ENCODE results near the gene TTN. TPM values are rescaled to one million over a fixed set of nuclear protein-coding genes. Genes with fewer than 3 reads are reported as not detected.

Gene TTN
- total RNA-seq, 1 donor from 2014 or later = 12.2 TPM

DNA sequence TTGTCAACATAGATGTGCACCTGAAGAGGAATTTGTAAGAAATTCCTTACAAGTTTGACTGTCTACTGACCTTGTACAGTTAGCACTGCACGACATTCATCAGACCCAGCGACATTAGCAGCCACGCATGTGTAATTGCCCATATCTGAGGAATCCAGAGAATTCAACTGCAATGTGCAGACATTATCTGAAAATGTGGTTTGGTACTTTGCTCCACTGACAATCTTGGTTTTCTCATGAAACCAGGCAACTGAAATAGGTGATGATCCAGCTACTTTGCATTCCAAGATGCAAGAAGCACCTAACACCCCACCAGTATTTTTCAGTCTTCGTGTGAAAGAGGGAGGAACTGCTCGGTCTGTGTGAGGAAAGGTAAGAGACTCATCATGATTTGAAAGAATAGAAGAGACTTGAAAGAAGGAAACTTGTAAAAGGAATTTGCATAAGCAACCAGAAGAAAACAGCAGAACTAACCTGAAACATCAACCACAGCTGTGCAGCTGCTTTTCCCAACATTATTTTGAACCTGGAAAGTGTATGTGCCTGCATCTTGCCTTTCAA is 83.4 kb downstream of the TTN start:
- H3K4me3 Mint-ChIP-seq (ENCODE audit: low read depth) = no peak overlapping the region

DNA sequence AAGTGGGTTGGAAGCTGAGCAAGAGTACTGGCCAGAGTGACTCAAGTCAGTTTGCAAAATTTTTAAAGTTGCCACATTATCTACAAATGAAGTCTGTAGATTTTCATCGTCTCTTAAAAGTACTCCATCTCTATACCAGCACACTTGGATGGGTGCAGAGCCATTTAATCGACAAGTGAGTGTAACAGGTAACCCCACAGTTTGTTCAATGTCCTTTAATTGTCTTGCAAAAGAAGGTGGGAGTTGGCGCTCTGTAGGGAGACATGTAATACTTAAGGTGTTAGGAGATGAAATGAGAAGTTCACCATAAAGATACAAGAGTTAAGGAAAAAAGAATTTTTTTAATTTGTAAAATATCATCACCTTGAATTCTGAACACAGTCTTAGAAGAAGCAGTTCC is 84.9 kb downstream of the TTN start:
- TF ChIP-seq, protein P1, sequence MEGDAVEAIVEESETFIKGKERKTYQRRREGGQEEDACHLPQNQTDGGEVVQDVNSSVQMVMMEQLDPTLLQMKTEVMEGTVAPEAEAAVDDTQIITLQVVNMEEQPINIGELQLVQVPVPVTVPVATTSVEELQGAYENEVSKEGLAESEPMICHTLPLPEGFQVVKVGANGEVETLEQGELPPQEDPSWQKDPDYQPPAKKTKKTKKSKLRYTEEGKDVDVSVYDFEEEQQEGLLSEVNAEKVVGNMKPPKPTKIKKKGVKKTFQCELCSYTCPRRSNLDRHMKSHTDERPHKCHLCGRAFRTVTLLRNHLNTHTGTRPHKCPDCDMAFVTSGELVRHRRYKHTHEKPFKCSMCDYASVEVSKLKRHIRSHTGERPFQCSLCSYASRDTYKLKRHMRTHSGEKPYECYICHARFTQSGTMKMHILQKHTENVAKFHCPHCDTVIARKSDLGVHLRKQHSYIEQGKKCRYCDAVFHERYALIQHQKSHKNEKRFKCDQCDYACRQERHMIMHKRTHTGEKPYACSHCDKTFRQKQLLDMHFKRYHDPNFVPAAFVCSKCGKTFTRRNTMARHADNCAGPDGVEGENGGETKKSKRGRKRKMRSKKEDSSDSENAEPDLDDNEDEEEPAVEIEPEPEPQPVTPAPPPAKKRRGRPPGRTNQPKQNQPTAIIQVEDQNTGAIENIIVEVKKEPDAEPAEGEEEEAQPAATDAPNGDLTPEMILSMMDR (IDR thresholded peaks at IDR 0.05; ENCODE audit: unreplicated experiment) = no peak
- Mint-ChIP-seq H3K4me3 (ENCODE audit: low read depth) (no peak overlapping the region), H3K27ac (no peak overlapping the region), H3K9me3 (ENCODE audit: low read depth) (no peaks in the 10 kb centered on the region), H3K4me1 (ENCODE audit: low read depth) (peaks cover 2% of the 10 kb centered on the region), H3K27me3 (no peaks in the 10 kb centered on the region), H3K36me3 (ENCODE audit: insufficient read depth) (peaks cover 12% of the 10 kb centered on the region)
- DNase-seq (ENCODE audit: low spot score, unreplicated experiment) = no peak

More for the DNA sequence above, 83.4 kb downstream of the TTN start:
- DNase-seq (ENCODE audit: low spot score, unreplicated experiment) = no peak
- TF ChIP-seq, protein P1 (IDR thresholded peaks at IDR 0.05; ENCODE audit: unreplicated experiment) = no peak
- Mint-ChIP-seq H3K27ac (no peak overlapping the region), H3K36me3 (ENCODE audit: insufficient read depth) (peaks cover 7% of the 10 kb centered on the region), H3K4me1 (ENCODE audit: low read depth) (peaks cover 2% of the 10 kb centered on the region), H3K9me3 (ENCODE audit: low read depth) (no peaks in the 10 kb centered on the region), H3K27me3 (no peaks in the 10 kb centered on the region)

DNA sequence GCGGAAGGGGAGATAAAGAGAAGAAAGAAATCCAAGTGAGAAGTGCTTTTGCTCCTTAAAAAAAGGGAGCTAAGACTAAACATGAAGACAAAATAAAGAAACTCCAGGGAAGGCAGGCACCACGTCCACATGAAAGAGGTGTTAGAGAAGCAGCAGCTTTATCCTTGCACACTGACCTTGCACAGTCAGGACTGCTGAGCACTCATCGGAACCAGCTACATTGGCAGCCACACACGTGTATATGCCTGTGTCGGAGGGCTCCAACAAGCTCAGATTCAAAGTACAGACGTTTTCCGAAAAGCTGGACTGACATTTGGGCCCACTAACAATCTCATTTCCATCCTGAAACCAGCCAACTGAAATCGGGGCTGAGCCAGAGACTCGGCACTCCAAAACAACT is 88.2 kb downstream of the TTN start:
- peaks cover 12% of the 10 kb centered on the region for H3K36me3 Mint-ChIP-seq (ENCODE audit: insufficient read depth)
- no peak overlapping the region for H3K4me3 Mint-ChIP-seq (ENCODE audit: low read depth)
- H3K27me3 Mint-ChIP-seq = no peaks in the 10 kb centered on the region
- no peak overlapping the region for H3K27ac Mint-ChIP-seq
- H3K4me1 Mint-ChIP-seq (ENCODE audit: low read depth) = peaks cover 2% of the 10 kb centered on the region
- TF ChIP-seq, protein P1 (IDR thresholded peaks at IDR 0.05; ENCODE audit: unreplicated experiment) = no peak
- DNase-seq (ENCODE audit: low spot score, unreplicated experiment) = no peak
- H3K9me3 Mint-ChIP-seq (ENCODE audit: low read depth) = no peaks in the 10 kb centered on the region

DNA sequence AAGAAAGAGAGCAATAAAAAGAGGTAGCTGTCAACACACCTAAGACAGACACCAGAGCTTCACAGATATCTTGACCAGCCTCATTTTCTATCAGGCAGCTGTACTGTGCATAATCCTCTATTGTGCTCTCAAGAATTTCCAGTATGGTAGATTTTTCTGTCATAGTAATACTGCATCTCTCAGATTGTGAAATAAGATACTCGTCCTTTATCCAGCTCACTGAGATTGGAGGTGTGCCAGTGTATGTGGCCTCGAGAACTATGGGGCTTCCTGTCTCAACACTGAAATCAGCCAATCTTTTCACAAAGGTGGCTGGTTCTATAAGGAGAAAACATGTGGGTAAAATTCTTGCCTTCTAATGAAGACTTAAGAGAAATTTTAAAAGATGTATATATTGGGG is 88.9 kb downstream of the TTN start:
- no peak overlapping the region for H3K27ac Mint-ChIP-seq
- H3K9me3 Mint-ChIP-seq (ENCODE audit: low read depth) = no peaks in the 10 kb centered on the region
- DNase-seq (ENCODE audit: low spot score, unreplicated experiment) = no peak
- no peaks in the 10 kb centered on the region for H3K4me1 Mint-ChIP-seq (ENCODE audit: low read depth)
- TF ChIP-seq, protein P1 (IDR thresholded peaks at IDR 0.05; ENCODE audit: unreplicated experiment) = no peak
- no peak overlapping the region for H3K4me3 Mint-ChIP-seq (ENCODE audit: low read depth)
- H3K27me3 Mint-ChIP-seq = no peaks in the 10 kb centered on the region
- peaks cover 12% of the 10 kb centered on the region for H3K36me3 Mint-ChIP-seq (ENCODE audit: insufficient read depth)

DNA sequence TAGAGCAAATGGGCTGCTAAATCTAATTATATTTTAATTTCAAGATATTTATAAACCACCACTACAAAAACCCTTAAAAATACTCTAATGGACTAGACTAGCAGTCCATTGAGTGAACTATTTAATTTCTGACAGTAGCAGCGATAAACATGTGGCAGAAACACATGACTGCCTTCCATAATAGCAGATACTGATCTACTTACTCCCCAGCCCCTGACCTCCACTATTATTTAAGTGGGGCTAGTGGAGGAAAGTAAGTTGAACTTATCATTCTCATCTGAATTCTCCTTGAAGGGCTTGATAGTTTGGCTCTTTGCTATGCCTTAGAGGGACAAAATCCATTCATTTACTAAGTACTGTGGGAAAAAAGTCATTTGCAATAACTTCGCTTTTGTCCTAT is 90.8 kb downstream of the TTN start:
- TF ChIP-seq, protein P1 (IDR thresholded peaks at IDR 0.05; ENCODE audit: unreplicated experiment) = no peak

More for the DNA sequence above, 90.8 kb downstream of the TTN start:
- no peaks in the 10 kb centered on the region for H3K27me3 Mint-ChIP-seq
- H3K36me3 Mint-ChIP-seq (ENCODE audit: insufficient read depth) = peaks cover 6% of the 10 kb centered on the region
- no peak overlapping the region for H3K27ac Mint-ChIP-seq
- H3K4me3 Mint-ChIP-seq (ENCODE audit: low read depth) = no peak overlapping the region
- H3K9me3 Mint-ChIP-seq (ENCODE audit: low read depth) = no peaks in the 10 kb centered on the region
- no peak for DNase-seq (ENCODE audit: low spot score, unreplicated experiment)
- H3K4me1 Mint-ChIP-seq (ENCODE audit: low read depth) = no peaks in the 10 kb centered on the region

Measured in progenitor cell of endocrine pancreas (in vitro differentiated cells).